IMR-90 (cell line): ENCODE data around the gene PREB. TPM values are rescaled to one million over a fixed set of nuclear protein-coding genes. Genes with fewer than 3 reads are reported as not detected.

Experiments used
- ATAC-seq: fragments of 200-7000 bp; cut with Tn5 transposase; 2 replicates; pipeline ENCODE4 v1.9.1; 2020; ENCODE audit warnings: low read depth, mild to moderate bottlenecking, moderate library complexity
- BruUV-seq: library from RNA; stranded (reverse); fragments of 400-500 nt; replicated peaks from 2 replicates; lab custom pipeline; 2021; lab: Mats Ljungman, UMichigan
- CTCF ChIA-PET: fragments of 300-600 bp; formaldehyde crosslinking; extraction: SDS; loops from one replicate; lab custom pipeline; 2021; ENCODE audit warnings: antibody characterized with exemption; lab: Yijun Ruan, JAX
- POLR2A ChIA-PET: fragments of 300-600 bp; sonication (Branson Sonifier 250); formaldehyde crosslinking; loops from one replicate; lab custom pipeline; 2022; ENCODE audit warnings: antibody characterized with exemption; ENCODE audit not compliant: unreplicated experiment; lab: Charles Lee
- DNase-seq: peaks from one replicate; pipeline ENCODE4 v3.0.0; 2013
- H2AFZ ChIP-seq: replicated peaks from 2 replicates; pipeline ENCODE3; 2013; ENCODE audit warnings: low read length, mild to moderate bottlenecking; ENCODE audit not compliant: poor library complexity
- H2AK5ac ChIP-seq: 2 replicates; pipeline ENCODE4 v1.6.1; 2013; ENCODE audit warnings: low read depth, low read length, inconsistent platforms
- H2AK9ac ChIP-seq: replicated peaks from 2 replicates; pipeline ENCODE3; 2013; ENCODE audit warnings: mild to moderate bottlenecking, low read depth, low read length, moderate library complexity; ENCODE audit not compliant: poor library complexity
- H2BK120ac ChIP-seq: 2 replicates; pipeline ENCODE4 v1.6.1; 2013; ENCODE audit warnings: low read depth, low read length, inconsistent platforms
- H2BK15ac ChIP-seq: 3 replicates; pipeline ENCODE4 v1.6.1; 2013; ENCODE audit warnings: low read depth, low read length, inconsistent platforms
- H2BK20ac ChIP-seq: 2 replicates; pipeline ENCODE4 v1.6.1; 2013; ENCODE audit warnings: low read depth, mild to moderate bottlenecking, inconsistent platforms, low read length, moderate library complexity
- H2BK5ac ChIP-seq: 2 replicates; pipeline ENCODE4 v1.6.1; 2013; ENCODE audit warnings: mild to moderate bottlenecking, low read depth, low read length, inconsistent platforms; ENCODE audit not compliant: poor library complexity, severe bottlenecking
- H3K14ac ChIP-seq: replicated peaks from 2 replicates; pipeline ENCODE4 v1.6.1; 2013; ENCODE audit warnings: low read depth, low read length, inconsistent platforms
- H3K18ac ChIP-seq: 2 replicates; pipeline ENCODE4 v1.6.1; 2013; ENCODE audit warnings: low read depth, low read length, control low read depth
- H3K23ac ChIP-seq: 2 replicates; pipeline ENCODE4 v1.6.1; 2013; ENCODE audit warnings: low read depth, low read length, inconsistent platforms
- H3K27ac ChIP-seq: 2 replicates; pipeline ENCODE4 v1.5.1; 2013; ENCODE audit warnings: mild to moderate bottlenecking, control low read depth, low read length; ENCODE audit not compliant: insufficient read depth
- H3K27me3 ChIP-seq: 2 replicates; pipeline ENCODE4 v1.6.1; 2013; ENCODE audit warnings: low read length; ENCODE audit not compliant: control insufficient read depth, insufficient read depth
- H3K36me3 ChIP-seq: 2 replicates; pipeline ENCODE4 v1.6.1; 2013; ENCODE audit warnings: low read length, mixed read lengths; ENCODE audit not compliant: control insufficient read depth, insufficient read depth
- H3K4ac ChIP-seq: 2 replicates; pipeline ENCODE4 v1.6.1; 2013; ENCODE audit warnings: low read depth, low read length, inconsistent platforms
- H3K4me1 ChIP-seq: 2 replicates; pipeline ENCODE4 v1.6.1; 2013; ENCODE audit warnings: low read length, mixed read lengths; ENCODE audit not compliant: control insufficient read depth, insufficient read depth
- H3K4me2 ChIP-seq: 2 replicates; pipeline ENCODE4 v1.6.1; 2013; ENCODE audit warnings: low read depth, mild to moderate bottlenecking, control low read depth, low read length, moderate library complexity
- H3K4me3 ChIP-seq: 2 replicates; pipeline ENCODE4 v1.5.1; 2013; ENCODE audit warnings: low read depth, mild to moderate bottlenecking, control low read depth, low read length, moderate library complexity; ENCODE audit not compliant: insufficient read depth
- H3K56ac ChIP-seq: 2 replicates; pipeline ENCODE4 v1.6.1; 2013; ENCODE audit warnings: low read length, inconsistent platforms; ENCODE audit not compliant: insufficient read depth; ENCODE audit errors: extremely low read depth
- H3K79me1 ChIP-seq, 2 experiments: 2 replicates each; pipeline ENCODE4 v1.6.1; 2013; ENCODE audit warnings: low read length in 2 of 2, inconsistent platforms in 1 of 2, low read depth in 1 of 2
- H3K9ac ChIP-seq: 2 replicates; pipeline ENCODE4 v1.6.1; 2013; ENCODE audit warnings: low read depth, low read length, control low read depth
- H3K9me1 ChIP-seq: 2 replicates; pipeline ENCODE4 v1.6.1; 2013; ENCODE audit warnings: low read length, inconsistent platforms; ENCODE audit not compliant: insufficient read depth
- H3K9me3 ChIP-seq: 2 replicates; pipeline ENCODE4 v1.6.1; 2013; ENCODE audit warnings: low read length; ENCODE audit not compliant: control insufficient read depth, insufficient read depth
- H4K20me1 ChIP-seq: 2 replicates; pipeline ENCODE4 v1.6.1; 2013; ENCODE audit warnings: low read length, inconsistent platforms; ENCODE audit not compliant: insufficient read depth
- H4K5ac ChIP-seq: 2 replicates; pipeline ENCODE4 v1.6.1; 2013; ENCODE audit warnings: mild to moderate bottlenecking, low read depth, low read length, control low read depth
- H4K8ac ChIP-seq, 2 experiments: 2 replicates each; pipeline ENCODE4 v1.6.1; 2013; ENCODE audit warnings: low read depth in 2 of 2, low read length in 2 of 2, control low read depth in 1 of 2, inconsistent platforms in 1 of 2
- H4K91ac ChIP-seq: 2 replicates; pipeline ENCODE4 v1.6.1; 2013; ENCODE audit warnings: low read depth, low read length, inconsistent platforms; ENCODE audit not compliant: insufficient read depth
- BHLHE40 ChIP-seq: fragments of 150-350 bp; IDR thresholded peaks from 2 replicates; pipeline ENCODE4 v1.6.1; 2016; ENCODE audit warnings: mild to moderate bottlenecking, low read depth, low read length
- CEBPB ChIP-seq: IDR thresholded peaks from 2 replicates; pipeline ENCODE4 v1.6.1; 2012; ENCODE audit warnings: low read depth, low read length, improper control_type of control experiment
- CTCF ChIP-seq: conservative IDR thresholded peaks from 2 replicates; pipeline ENCODE4 v1.5.1; 2012; ENCODE audit warnings: mild to moderate bottlenecking, low read depth, low read length, improper control_type of control experiment
- MAZ ChIP-seq: IDR thresholded peaks from 2 replicates; pipeline ENCODE4 v1.6.1; 2012; ENCODE audit warnings: low read depth, mild to moderate bottlenecking, low read length, improper control_type of control experiment, moderate library complexity, borderline replicate concordance
- MXI1 ChIP-seq: IDR thresholded peaks from 2 replicates; pipeline ENCODE4 v1.6.1; 2012; ENCODE audit warnings: low read depth, mild to moderate bottlenecking, low read length, moderate library complexity, borderline replicate concordance
- POLR2A ChIP-seq: IDR thresholded peaks from 2 replicates; pipeline ENCODE4 v1.6.1; 2012; ENCODE audit warnings: mild to moderate bottlenecking, low read depth, low read length
- RAD21 ChIP-seq: IDR thresholded peaks from 2 replicates; pipeline ENCODE4 v1.6.1; 2012; ENCODE audit warnings: low read length, improper control_type of control experiment
- RCOR1 ChIP-seq: IDR thresholded peaks from 2 replicates; pipeline ENCODE4 v1.6.1; 2012; ENCODE audit warnings: mild to moderate bottlenecking, low read length, improper control_type of control experiment; ENCODE audit not compliant: insufficient replicate concordance
- RFX5 ChIP-seq: IDR thresholded peaks from 2 replicates; pipeline ENCODE4 v1.8.0; 2012; ENCODE audit warnings: low read depth, mild to moderate bottlenecking, low read length, moderate library complexity
- SMC3 ChIP-seq: fragments of 150-350 bp; IDR thresholded peaks from 2 replicates; pipeline ENCODE4 v1.6.1; 2016; ENCODE audit warnings: low read depth, mild to moderate bottlenecking, antibody characterized with exemption, low read length, moderate library complexity
- USF2 ChIP-seq: fragments of 150-350 bp; IDR thresholded peaks from 2 replicates; pipeline ENCODE4 v1.6.1; 2017; ENCODE audit warnings: mild to moderate bottlenecking, antibody characterized with exemption, low read length, low read depth
- WGBS, 2 experiments: methylation state at CpG; one replicate each; pipeline versions ENCODE4 v1.1.5 to v1.1.7; 2013; ENCODE audit warnings: missing lambda C conversion rate in 2 of 2; ENCODE audit not compliant: insufficient read length in 1 of 2; ENCODE audit errors: extremely low coverage in 2 of 2; 5-methylcytosine and 5-hydroxymethylcytosine counted together
- dilution Hi-C: fragments of 300-500 bp; cut with HindIII; formaldehyde crosslinking; loops from one replicate; pipeline ENCODE4 v1.14.3; 2018; ENCODE audit warnings: low sequenced_read_pairs; ENCODE audit not compliant: unreplicated experiment
- in situ Hi-C: fragments of 300-500 bp; cut with MboI; formaldehyde crosslinking; loops from 3 replicates; pipeline ENCODE4 v1.14.3; 2019; ENCODE audit warnings: low sequenced_read_pairs, inconsistent platforms, mixed read lengths
- intact Hi-C: fragments of 100-400 bp; cut with micrococcal nuclease; formaldehyde crosslinking; loops from 2 replicates; pipeline ENCODE4 v1.10.0; 2022
- polyA plus RNA-seq, 3 experiments: library from polyadenylated mRNA; depleted of rRNA; stranded (reverse); fragments of >200 nt; gene quantifications; 2 replicates each; pipeline ENCODE4 v1.2.3, GENCODE V29; 2012; ENCODE audit warnings: low replicate concordance in 1 of 3
- total RNA-seq: library from RNA; depleted of rRNA; stranded (reverse); fragments of >200 nt; gene quantifications from 2 replicates; pipeline ENCODE4 v1.2.3, GENCODE V29; 2012

Gene PREB
- total and polyA plus RNA-seq, 2 of the 4 experiments (the other 2 are of a cell fraction), result 38.9 to 52.2 TPM

DNA sequence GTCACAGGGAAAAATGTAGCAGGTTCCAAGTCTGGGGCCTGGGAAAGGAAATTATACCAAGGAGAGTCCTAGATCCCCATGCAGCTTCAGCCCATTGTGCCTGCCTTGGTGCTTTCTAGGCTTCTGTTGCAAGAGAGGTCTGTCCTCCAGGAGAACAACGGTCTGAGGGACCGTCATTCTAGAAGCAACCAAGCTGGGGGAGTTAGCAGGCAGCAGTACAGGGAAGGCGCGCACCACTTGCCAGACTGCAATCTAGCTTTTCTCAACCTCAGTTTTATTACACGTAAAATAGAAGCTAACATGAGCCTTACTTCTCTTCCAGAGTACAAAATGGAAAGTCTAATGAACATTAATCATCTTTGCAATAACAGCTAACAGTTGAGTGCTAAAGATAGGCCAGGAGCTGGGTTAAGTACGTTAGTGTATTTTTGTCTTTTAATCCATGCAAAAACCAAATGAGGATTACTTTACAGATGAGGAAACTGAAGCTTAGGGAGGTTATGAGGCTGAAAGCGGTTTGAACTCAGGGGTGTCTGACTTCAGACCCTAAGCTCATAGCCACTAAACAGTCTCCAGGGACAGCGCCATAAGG is 16.3 kb upstream of the PREB start:
- no peaks in the 10 kb centered on the region for H3K9me3 ChIP-seq
- no peaks in the 10 kb centered on the region; the same call in 1 of the 2 replicates for H4K20me1 ChIP-seq
- no CpG with 5 or more reads among the region's 8 CpGs for WGBS, 2 experiments
- H3K4me2 ChIP-seq, result no peak overlapping the region
- no peaks in the 10 kb centered on the region for H3K4me1 ChIP-seq
- no peak overlapping the region for H2AFZ ChIP-seq
- no peak overlapping the region for H2BK15ac ChIP-seq
- no peak overlapping the region for H3K4me3 ChIP-seq
- no peak overlapping the region for H4K8ac ChIP-seq
- H3K23ac ChIP-seq, result no peak overlapping the region
- H3K36me3 ChIP-seq, result no peaks in the 10 kb centered on the region
- ATAC-seq (no peak), DNase-seq (no peak)
- H2BK120ac ChIP-seq, result no peak overlapping the region
- no peak overlapping the region for H3K18ac ChIP-seq
- H2AK5ac ChIP-seq, result no peak overlapping the region
- no TSS peak for BruUV-seq
- in situ Hi-C loops (no loop called here), dilution Hi-C loops (no loop called here), intact Hi-C loops (no loop called here)
- H4K91ac ChIP-seq, result no peak overlapping the region
- no peak overlapping the region for H3K14ac ChIP-seq
- H3K79me1 ChIP-seq, result no peaks in the 10 kb centered on the region
- H3K9me1 ChIP-seq, result no peaks in the 10 kb centered on the region; the same call in 1 of the 2 replicates
- ChIA-PET POLR2A (no interaction called here), CTCF (no interaction called here)
- H3K4ac ChIP-seq, result no peak overlapping the region
- H3K27ac ChIP-seq, result no peak overlapping the region
- no peak overlapping the region for H2AK9ac ChIP-seq
- no peak overlapping the region for H2BK5ac ChIP-seq
- H3K27me3 ChIP-seq, result peaks cover 31% of the 10 kb centered on the region
- no peak overlapping the region for H4K5ac ChIP-seq
- H2BK20ac ChIP-seq, result no peak overlapping the region
- H3K56ac ChIP-seq, result no peak overlapping the region
- no peak overlapping the region for H3K9ac ChIP-seq
- no peak for TF ChIP-seq USF2
- TF ChIP-seq BHLHE40, result no peak
- no peak for TF ChIP-seq CEBPB
- TF ChIP-seq MAZ, result no peak
- TF ChIP-seq POLR2A, result no peak
- no peak for TF ChIP-seq RAD21
- TF ChIP-seq CTCF, result no peak
- no peak for TF ChIP-seq MXI1
- TF ChIP-seq RFX5, result no peak
- TF ChIP-seq RCOR1, result no peak
- no peak for TF ChIP-seq SMC3
